GM12872 (cell line): ENCODE data around the gene DOCK11.

ENCODE experiments used
- TF ChIP-seq, protein P1 (sequence below): IDR thresholded peaks from 3 replicates; pipeline ENCODE4 v1.5.1; 2011; ENCODE audit warnings: low read depth, mild to moderate bottlenecking, low read length, moderate library complexity; ENCODE audit not compliant: insufficient read depth

DOCK11 gene

DNA sequence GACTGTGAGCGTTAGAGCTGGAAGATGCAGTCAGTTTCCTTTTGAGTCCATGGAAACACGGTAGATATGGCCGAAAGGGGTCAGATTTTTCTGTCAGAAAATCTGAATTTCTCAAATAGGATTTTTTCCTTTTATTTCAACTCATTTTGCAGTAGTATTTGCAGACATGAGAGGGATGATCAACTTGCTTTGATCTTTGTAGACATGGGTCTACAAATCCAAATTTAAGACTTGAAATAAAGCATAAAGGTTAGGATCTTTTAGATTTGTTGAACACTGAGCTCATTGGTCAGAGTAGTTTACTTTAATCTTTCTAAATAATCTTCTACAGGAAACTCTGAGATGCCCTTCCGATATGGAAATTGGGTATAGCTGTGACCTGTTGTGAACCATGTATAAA lies 44.7 kb downstream of the DOCK11 start:
- TF ChIP-seq, protein P1, sequence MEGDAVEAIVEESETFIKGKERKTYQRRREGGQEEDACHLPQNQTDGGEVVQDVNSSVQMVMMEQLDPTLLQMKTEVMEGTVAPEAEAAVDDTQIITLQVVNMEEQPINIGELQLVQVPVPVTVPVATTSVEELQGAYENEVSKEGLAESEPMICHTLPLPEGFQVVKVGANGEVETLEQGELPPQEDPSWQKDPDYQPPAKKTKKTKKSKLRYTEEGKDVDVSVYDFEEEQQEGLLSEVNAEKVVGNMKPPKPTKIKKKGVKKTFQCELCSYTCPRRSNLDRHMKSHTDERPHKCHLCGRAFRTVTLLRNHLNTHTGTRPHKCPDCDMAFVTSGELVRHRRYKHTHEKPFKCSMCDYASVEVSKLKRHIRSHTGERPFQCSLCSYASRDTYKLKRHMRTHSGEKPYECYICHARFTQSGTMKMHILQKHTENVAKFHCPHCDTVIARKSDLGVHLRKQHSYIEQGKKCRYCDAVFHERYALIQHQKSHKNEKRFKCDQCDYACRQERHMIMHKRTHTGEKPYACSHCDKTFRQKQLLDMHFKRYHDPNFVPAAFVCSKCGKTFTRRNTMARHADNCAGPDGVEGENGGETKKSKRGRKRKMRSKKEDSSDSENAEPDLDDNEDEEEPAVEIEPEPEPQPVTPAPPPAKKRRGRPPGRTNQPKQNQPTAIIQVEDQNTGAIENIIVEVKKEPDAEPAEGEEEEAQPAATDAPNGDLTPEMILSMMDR, result no peak

DNA sequence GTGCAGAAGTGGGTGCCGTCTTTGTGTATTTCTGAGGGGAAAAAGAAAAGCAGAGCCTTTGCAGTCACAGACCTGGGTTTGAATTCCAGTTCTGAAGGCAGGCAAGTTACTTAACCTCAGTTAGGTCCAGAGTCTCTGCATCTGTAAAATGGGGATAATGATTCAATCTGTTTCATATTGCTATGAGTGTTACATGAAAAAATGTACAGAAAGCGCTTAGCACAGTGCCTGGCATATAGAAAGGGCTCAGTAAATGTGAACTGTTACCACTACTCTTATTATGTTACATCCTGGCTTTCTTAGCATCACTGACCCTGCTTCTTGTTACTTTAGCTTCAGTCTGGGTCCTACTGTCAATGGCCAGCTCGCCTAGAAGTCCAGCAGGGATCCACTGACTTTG lies 45.9 kb downstream of the DOCK11 start:
- TF ChIP-seq, protein P1, result no peak

DNA sequence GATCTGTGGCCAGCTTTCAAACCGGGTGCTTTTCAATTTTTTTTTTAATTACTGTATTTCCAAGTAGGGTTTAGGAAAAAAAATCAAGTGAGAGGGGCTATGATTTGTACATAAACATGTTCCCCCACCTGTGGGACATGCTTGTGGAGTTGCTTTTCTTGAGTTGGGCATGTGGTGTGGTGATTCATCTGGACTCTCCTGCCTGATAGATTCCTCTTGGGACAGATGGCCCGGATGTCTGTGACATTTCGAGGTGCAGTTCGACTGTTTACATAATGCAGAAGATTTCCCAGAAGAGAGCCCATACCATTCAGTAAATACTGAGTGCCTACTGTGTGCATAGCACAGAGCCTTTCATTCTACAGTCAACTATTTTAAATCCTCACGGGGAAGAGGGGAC lies 49.9 kb downstream of the DOCK11 start:
- TF ChIP-seq, protein P1, result no peak

DNA sequence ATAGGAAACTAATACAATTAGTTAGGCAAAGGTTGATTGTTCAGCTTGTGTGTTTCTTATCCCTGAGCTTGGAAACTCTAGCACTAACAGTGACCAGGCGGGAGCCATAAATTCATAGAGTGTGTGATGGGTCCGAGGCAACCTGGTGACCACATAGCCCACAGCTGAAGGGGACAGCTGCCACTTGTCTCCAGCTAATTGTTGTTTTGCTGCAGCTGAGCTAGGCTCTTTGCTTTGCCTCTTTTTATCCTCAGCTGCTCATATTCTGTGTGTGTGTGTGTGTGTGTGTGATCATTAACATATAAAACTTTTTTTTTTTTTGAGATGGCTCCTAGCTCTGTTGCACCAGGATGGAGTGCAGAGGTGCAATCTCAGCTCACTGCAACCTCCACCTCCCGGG lies 53.2 kb downstream of the DOCK11 start:
- TF ChIP-seq, protein P1, result no peak

DNA sequence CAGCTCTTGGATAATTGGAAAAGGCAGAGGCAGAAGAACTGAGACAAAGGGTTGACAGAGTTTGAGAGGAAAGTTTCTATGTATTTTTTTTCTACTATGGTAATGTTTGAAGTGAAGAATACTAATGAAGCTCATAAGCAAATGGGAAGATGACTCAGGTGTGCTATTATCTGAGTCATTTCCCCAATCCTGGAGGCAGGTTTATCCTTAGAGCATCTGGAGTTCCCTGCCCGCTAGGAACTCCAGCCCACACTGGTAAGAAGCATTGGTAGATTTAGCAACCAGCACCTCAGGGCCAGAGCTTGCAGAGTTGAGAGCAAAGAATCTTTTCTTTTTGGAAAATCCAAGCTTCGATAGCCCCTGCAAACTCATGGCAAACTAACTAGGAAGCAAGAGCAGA lies 55.2 kb downstream of the DOCK11 start:
- TF ChIP-seq, protein P1, result no peak

DNA sequence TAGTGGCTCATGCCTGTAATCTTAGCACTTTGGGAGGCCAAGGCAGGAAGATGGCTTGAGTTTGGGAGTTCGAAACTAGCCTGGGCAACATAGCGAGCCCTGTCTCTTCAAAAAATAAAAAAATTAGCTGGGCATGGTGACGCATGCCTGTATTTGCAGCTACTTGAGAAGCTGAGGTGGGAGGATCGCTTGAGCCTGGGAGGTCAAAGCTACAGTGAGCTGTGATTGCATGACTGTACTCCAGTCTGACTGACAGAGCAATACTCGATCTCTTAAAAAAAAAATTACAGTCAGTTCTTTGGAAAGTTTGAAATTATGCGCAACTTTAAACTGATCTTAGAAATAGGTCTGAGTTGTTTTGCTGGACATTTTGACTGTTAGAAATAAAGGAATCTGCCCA lies 55.8 kb downstream of the DOCK11 start:
- TF ChIP-seq, protein P1, result no peak

DNA sequence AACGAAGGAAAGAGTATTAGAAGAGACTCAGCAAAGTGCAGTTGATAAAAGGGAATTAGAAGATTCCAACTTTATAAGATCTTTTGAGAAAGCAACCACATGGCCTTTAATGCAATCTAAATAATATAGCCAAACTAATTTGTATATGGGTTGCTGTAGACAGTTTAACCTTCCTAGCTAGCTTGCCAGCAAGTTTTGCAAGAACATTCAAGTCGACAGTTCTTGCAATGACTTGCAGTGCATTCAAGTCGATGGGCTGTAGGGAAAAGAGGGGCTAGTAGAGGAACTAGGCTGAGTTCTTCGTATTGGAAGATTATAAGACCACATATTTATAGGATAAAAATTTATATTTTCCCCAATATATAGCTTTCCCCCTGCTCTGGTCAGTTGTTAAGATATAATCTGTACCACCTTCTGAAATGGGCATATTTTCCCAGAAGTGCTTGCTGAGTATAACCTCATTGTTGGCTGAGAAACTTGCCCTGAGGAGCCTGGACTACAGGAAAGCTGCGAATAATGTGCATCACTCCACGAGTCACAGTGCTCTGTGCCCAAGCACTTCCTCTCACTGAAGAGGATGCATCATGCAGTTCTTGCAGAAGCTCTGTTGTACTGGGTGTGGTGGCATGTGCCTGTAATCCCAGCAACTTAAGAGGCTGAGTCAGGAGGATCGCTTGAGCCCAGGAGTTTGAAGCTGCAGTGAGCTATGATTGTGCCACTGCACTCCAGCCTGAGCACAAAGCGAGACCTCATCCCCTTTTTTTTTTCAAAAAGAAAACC lies 56.7 kb downstream of the DOCK11 start:
- TF ChIP-seq, protein P1, result no peak
